Brain microvascular endothelial cell (primary cell): ENCODE data around the gene NACC2.

Experiments used
- DNase-seq: peaks from one replicate; pipeline ENCODE4 v3.0.0-alpha.2; 2020
- H3K27ac ChIP-seq: fragments of 250-450 bp; sonication (Bioruptor Pico); 2 replicates; pipeline ENCODE4 v1.5.1; 2020; ENCODE audit warnings: mild to moderate bottlenecking, moderate library complexity
- H3K27me3 ChIP-seq: fragments of 250-450 bp; sonication (Bioruptor Pico); replicated peaks from 2 replicates; pipeline ENCODE4 v1.5.1; 2020; ENCODE audit warnings: mild to moderate bottlenecking
- H3K36me3 ChIP-seq: fragments of 250-450 bp; sonication (Bioruptor Pico); replicated peaks from 2 replicates; pipeline ENCODE4 v1.5.1; 2020; ENCODE audit warnings: mild to moderate bottlenecking
- H3K4me3 ChIP-seq: 2 replicates; pipeline ENCODE4 v1.5.1; 2011; ENCODE audit warnings: low read depth, mild to moderate bottlenecking, control low read depth, low read length, moderate library complexity
- in situ Hi-C: cut with HindIII; loops from 2 replicates; pipeline ENCODE4 v1.10.0; 2017; ENCODE audit warnings: low sequenced_read_pairs, low pct_ligation_motif_present
- TF ChIP-seq, protein P1 (sequence below): IDR thresholded peaks from 2 replicates; pipeline ENCODE4 v1.5.1; 2011; ENCODE audit warnings: low read depth, mild to moderate bottlenecking, moderate library complexity, low read length, control low read depth, inconsistent platforms; ENCODE audit errors: missing control alignments

Gene NACC2

GRCh38 chr9:135990468-135991429, 104.3 kb downstream of the NACC2 start:
- TF ChIP-seq, protein P1, sequence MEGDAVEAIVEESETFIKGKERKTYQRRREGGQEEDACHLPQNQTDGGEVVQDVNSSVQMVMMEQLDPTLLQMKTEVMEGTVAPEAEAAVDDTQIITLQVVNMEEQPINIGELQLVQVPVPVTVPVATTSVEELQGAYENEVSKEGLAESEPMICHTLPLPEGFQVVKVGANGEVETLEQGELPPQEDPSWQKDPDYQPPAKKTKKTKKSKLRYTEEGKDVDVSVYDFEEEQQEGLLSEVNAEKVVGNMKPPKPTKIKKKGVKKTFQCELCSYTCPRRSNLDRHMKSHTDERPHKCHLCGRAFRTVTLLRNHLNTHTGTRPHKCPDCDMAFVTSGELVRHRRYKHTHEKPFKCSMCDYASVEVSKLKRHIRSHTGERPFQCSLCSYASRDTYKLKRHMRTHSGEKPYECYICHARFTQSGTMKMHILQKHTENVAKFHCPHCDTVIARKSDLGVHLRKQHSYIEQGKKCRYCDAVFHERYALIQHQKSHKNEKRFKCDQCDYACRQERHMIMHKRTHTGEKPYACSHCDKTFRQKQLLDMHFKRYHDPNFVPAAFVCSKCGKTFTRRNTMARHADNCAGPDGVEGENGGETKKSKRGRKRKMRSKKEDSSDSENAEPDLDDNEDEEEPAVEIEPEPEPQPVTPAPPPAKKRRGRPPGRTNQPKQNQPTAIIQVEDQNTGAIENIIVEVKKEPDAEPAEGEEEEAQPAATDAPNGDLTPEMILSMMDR, result no peak
- in situ Hi-C loops, result no loop called here
- Histone ChIP-seq H3K27ac (no peak overlapping the region), H3K36me3 (no peaks in the 10 kb centered on the region), H3K27me3 (peaks cover 2% of the 10 kb centered on the region), H3K4me3 (no peak overlapping the region)
- DNase-seq, result no peak

GRCh38 chr9:135989722-135990467, 105.2 kb downstream of the NACC2 start:
- H3K27ac ChIP-seq, result no peak overlapping the region

DNA sequence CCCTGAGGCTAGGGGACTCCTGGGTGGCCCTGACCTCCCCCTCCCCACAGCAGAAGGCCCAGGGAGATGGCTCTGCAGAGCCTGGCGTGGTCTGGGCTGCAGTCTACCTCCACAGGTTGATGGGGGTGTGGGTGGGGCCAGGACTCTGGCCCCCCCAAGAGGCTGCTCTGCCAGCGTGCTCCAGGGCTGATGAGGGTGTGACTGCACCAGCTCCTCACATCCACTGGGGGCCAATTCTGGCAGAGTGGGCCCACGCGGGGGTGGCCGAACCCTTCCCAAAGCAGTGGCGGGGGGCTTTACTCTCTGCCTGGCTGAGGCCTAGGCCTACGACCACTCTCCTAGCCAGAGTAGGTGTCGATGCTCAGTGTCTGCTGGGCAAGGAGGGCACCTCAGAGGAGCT, 105.9 kb downstream of the NACC2 start:
- Histone ChIP-seq H3K4me3 (no peak overlapping the region), H3K27me3 (peaks cover 4% of the 10 kb centered on the region), H3K27ac (no peak overlapping the region), H3K36me3 (no peaks in the 10 kb centered on the region)
- TF ChIP-seq, protein P1, result peak; percentile 13
- in situ Hi-C loops, result no loop called here
- DNase-seq, result no peak

More at GRCh38 chr9:135989722-135990467, 105.2 kb downstream of the NACC2 start:
- in situ Hi-C loops, result no loop called here
- H3K27me3 ChIP-seq, result peaks cover 2% of the 10 kb centered on the region
- no peak for DNase-seq
- no peaks in the 10 kb centered on the region for H3K36me3 ChIP-seq
- no peak overlapping the region for H3K4me3 ChIP-seq
- TF ChIP-seq, protein P1, result no peak

- H3K27ac ChIP-seq, result no peak overlapping the region
- in situ Hi-C loops, result no loop called here
- DNase-seq, result no peak
- no peaks in the 10 kb centered on the region for H3K36me3 ChIP-seq
- peaks cover 4% of the 10 kb centered on the region for H3K27me3 ChIP-seq
- H3K4me3 ChIP-seq, result no peak overlapping the region
- TF ChIP-seq, protein P1, result no peak
Measured at GRCh38 chr9:135988493-135988892, 106.6 kb downstream of the NACC2 start.

DNA sequence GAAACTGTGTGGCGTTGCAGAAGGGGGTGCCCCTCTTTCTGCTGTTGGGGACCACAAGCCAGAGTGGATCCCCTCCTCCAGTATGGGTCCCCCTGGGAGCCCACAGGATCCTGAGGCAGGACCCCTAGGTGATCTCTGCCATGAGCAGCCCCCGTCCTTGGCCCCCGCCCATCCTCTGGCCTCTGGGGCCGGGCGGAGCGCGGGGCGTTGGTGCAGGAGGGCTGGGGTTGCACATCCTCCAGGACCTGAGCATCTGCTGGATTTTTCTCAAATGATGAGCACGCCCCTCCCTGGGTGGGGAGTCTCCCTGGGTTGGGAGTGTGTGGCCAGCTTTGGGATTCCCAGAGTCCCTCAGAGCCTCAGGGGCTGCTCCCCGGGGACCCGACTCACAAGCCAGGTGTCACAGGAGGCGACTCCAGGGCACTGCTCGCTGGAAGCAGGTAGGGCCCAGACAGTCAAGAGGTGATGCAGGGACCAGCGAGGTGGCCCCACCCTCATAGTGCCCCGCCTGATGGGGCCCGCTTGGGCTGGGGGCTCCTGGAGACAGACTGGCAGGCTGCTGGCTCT, 107.2 kb downstream of the NACC2 start:
- TF ChIP-seq, protein P1, result no peak
- Histone ChIP-seq H3K4me3 (no peak overlapping the region), H3K36me3 (no peaks in the 10 kb centered on the region), H3K27ac (no peak overlapping the region), H3K27me3 (peaks cover 4% of the 10 kb centered on the region)
- in situ Hi-C loops, result no loop called here
- no peak for DNase-seq
